ENCODE results near the gene ARID3B. TPM values are rescaled to one million over a fixed set of nuclear protein-coding genes. Genes with fewer than 3 reads are reported as not detected.

The ARID3B gene
- total RNA-seq, 4 donors from 2014 or later, result 5.9 to 7.7 (median 6.2) TPM

DNA sequence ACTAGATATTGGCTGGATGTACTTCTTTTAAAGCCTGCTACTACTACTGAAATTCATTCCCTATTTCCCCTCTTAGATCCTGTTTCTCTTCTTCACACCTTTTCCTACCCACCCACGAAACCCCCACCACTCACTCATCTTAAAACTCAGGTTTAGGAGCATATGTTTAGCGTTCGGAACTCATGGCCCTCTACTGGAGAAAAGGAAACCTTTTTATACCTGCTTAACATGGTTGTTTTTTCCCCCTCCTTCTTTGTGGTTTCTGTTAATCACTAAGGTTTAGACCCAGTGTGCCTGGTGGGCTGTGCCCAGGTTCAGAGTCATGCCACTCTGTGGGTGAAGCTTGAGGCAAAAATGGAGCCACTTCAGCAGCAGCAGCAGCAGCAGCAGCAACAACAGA is 2.6 kb downstream of the ARID3B start:
- DNase-seq, result no peak
- peaks cover 18 to 34% of the 10 kb centered on the region in 2 donors for H3K4me1 ChIP-seq
- WGBS, 2 donors, result 63 to 70% methylated on average over 3 of the region's 3 CpGs

DNA sequence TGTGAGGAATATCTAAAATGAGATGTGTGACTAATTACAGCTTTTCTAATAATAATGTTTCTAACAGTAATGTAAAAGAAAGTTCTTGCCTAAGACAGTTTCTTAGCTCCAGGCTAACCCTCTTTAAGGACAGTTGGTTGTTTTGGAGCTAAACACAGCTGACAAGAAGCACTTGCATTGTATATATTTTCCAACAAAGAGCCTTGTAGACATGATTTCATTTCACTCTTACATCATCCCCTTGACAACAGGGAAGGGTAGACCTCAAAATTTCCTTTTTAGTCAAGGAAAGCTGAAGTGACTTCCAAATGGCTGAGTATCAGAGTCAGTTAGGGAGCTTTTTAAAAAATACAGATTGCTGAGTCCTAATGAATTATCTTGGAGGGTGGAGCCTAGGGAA is 4.1 kb downstream of the ARID3B start:
- Histone ChIP-seq H3K4me3 (replicated peaks in 1 of 3) (no peak overlapping the region), H3K36me3 (no peaks in the 10 kb centered on the region), H3K9me3 (no peaks in the 10 kb centered on the region), H3K4me1 (peaks cover 15 to 28% of the 10 kb centered on the region in 2 donors), H3K27me3 (no peaks in the 10 kb centered on the region), H3K27ac (no peak overlapping the region)
- TF ChIP-seq POLR2A (IDR thresholded peaks at IDR 0.05) (no peak), CTCF (IDR thresholded peaks at IDR 0.05) (no peak)
- intact Hi-C loops (cut with DNase I), result no loop called here
- DNase-seq, result no peak

More for the DNA sequence above, 2.6 kb downstream of the ARID3B start:
- intact Hi-C loops (cut with DNase I), result loop anchor here (5.0 kb wide), 2 partner anchors 69 to 76 kb away; no protein-coding TSS in a partner anchor
- H3K27me3 ChIP-seq, result no peaks in the 10 kb centered on the region
- H3K27ac ChIP-seq, result no peak overlapping the region
- H3K9me3 ChIP-seq, result no peaks in the 10 kb centered on the region
- no peak for TF ChIP-seq CTCF (IDR thresholded peaks at IDR 0.05)
- TF ChIP-seq POLR2A (IDR thresholded peaks at IDR 0.05), result no peak
- H3K36me3 ChIP-seq, result no peaks in the 10 kb centered on the region
- no peak overlapping the region for H3K4me3 ChIP-seq (replicated peaks in 1 of 3)

DNA sequence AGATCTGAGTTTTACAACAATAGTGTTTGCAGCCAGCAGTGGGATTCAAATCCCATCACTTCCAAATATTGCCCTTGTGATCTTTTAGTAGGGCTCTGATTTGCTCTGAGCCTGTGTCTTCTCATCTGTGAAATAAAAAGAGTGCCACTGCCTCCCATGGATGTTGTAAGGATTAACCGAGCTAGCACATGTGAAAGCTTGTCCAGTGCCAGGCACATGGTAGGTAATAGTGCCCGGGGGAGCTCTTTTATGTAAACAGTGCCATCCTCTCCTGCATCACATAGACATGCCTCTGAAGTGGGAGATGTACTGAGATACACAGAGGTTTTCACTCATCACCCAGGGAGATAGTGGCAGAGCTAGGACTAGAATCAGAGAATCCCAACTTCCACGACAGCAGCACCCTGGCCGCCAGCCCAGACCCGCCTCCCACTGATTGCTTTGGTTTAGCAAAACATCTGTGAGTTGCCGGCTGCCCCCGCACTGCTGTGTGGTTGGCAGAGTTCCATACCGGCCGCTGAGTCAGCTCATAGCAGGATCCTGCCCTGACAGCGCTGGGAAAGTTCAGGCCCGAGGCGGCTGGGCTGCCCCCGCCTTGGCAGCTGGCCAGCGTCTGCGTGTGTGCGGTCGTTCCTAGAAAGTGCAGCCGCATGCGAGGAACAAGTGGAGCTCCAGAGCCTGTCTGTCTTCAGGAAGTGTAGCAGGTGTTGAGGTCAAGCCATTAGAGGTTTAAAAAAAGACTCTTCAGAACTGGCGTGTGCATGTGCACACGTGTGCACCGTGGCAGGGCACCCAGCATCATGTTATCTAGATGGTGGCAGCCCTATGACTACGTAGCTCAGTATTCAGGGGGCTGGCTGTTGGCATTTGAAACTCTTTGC is 5.0 kb downstream of the ARID3B start:
- intact Hi-C loops (cut with DNase I), result no loop called here
- H3K27me3 ChIP-seq, result no peaks in the 10 kb centered on the region
- H3K4me3 ChIP-seq (replicated peaks in 1 of 3), result no peak overlapping the region
- H3K27ac ChIP-seq, result no peak overlapping the region
- no peaks in the 10 kb centered on the region for H3K9me3 ChIP-seq
- DNase-seq, result peak; percentile 99
- no peaks in the 10 kb centered on the region for H3K36me3 ChIP-seq
- TF ChIP-seq CTCF (IDR thresholded peaks at IDR 0.05) (no peak), POLR2A (IDR thresholded peaks at IDR 0.05) (no peak)
- H3K4me1 ChIP-seq, result peaks cover 12 to 25% of the 10 kb centered on the region in 2 donors
- 2 to 3% methylated on average over 16 to 21 of the region's 23 CpGs for WGBS, 2 donors

DNA sequence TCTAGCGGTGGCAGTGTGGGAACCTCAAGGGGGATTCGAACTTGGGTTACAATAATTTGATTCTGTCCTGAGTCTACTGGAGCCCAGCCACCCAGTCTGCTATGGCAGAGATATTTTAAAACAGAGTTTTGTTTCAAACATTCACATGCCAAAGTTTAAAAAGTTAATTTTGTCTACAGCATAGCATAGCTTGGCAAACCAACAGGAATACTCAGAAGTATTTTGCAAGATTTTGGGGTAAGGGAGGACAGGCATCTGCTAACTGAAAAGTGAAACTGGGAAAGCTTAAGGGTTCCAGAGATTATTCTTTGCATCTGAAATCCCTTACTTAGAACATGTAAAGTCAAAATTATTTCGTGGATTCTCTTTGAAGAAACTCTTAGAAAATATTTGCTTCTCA is 6.6 kb downstream of the ARID3B start:
- DNase-seq, result no peak
- intact Hi-C loops (cut with DNase I), result no loop called here
- TF ChIP-seq POLR2A (IDR thresholded peaks at IDR 0.05) (no peak), CTCF (IDR thresholded peaks at IDR 0.05) (no peak)
- H3K4me1 ChIP-seq, result peaks cover 7 to 19% of the 10 kb centered on the region in 2 donors
- H3K4me3 ChIP-seq (replicated peaks in 1 of 3), result no peak overlapping the region
- WGBS, 2 donors, result 79 to 82% methylated on average over 3 of the region's 3 CpGs
- H3K36me3 ChIP-seq, result no peaks in the 10 kb centered on the region
- H3K27me3 ChIP-seq, result no peaks in the 10 kb centered on the region
- H3K9me3 ChIP-seq, result no peaks in the 10 kb centered on the region
- H3K27ac ChIP-seq, result no peak overlapping the region

- Histone ChIP-seq H3K4me3 (replicated peaks in 1 of 3) (no peak overlapping the region), H3K36me3 (no peaks in the 10 kb centered on the region), H3K27me3 (no peaks in the 10 kb centered on the region), H3K9me3 (no peaks in the 10 kb centered on the region), H3K4me1 (peaks cover 7 to 19% of the 10 kb centered on the region in 2 donors), H3K27ac (no peak overlapping the region)
- DNase-seq, result no peak
- no peak for TF ChIP-seq POLR2A (IDR thresholded peaks at IDR 0.05)
- TF ChIP-seq CTCF (IDR thresholded peaks at IDR 0.05), result no peak
- WGBS, 2 donors, result 77 to 82% methylated on average over 5 of the region's 5 CpGs
- intact Hi-C loops (cut with DNase I), result no loop called here
Observed at GRCh38 chr15:74548241-74548640, 7.2 kb downstream of the ARID3B start.

All from thyroid gland (tissue), 4 donors.